ENCODE measurements around the gene BMPR1A. TPM values are rescaled to one million over a fixed set of nuclear protein-coding genes. Genes with fewer than 3 reads are reported as not detected.
"Not testable (repeated sequence)": the region's sequence is repeated elsewhere in the genome, so short reads cannot be mapped to it uniquely, and the experiment has no call there.

Gene BMPR1A
- total RNA-seq, 1 experiment from 2014 or later = 26.0 TPM

GRCh38 chr10:86964061-86964846, 207.8 kb downstream of the BMPR1A start:
- no peak for DNase-seq (ENCODE audit: low read depth)

GRCh38 chr10:86964847-86965190, 208.4 kb downstream of the BMPR1A start:
- DNase-seq (ENCODE audit: low read depth) = no peak

GRCh38 chr10:86965986-86966654, 209.7 kb downstream of the BMPR1A start:
- no peak for DNase-seq (ENCODE audit: low read depth)

- DNase-seq (ENCODE audit: low read depth) = no peak
Measured at GRCh38 chr10:86967481-86967941, 211.1 kb downstream of the BMPR1A start.

- no peak for DNase-seq (ENCODE audit: low read depth)
Measured at GRCh38 chr10:86968271-86968993, 212.0 kb downstream of the BMPR1A start, which contains the start of gene ADIRF. Gene ADIRF, plus strand, starts transcription at chr10:86968482. Its CDS starts 63 bp downstream, at chr10:86968545.

GRCh38 chr10:86968994-86969355, 212.6 kb downstream of the BMPR1A start:
- DNase-seq (ENCODE audit: low read depth) = no peak

- peak; percentile 83 for DNase-seq (ENCODE audit: low read depth)
Measured at GRCh38 chr10:86969421-86970041, 213.1 kb downstream of the BMPR1A start.

GRCh38 chr10:86970162-86970981, 214.0 kb downstream of the BMPR1A start:
- peak; percentile 92 for DNase-seq (ENCODE audit: low read depth)

GRCh38 chr10:86970982-86971231, 214.5 kb downstream of the BMPR1A start:
- no peak for DNase-seq (ENCODE audit: low read depth)

GRCh38 chr10:86971232-86971991, 215.0 kb downstream of the BMPR1A start:
- DNase-seq (ENCODE audit: low read depth) = peak; percentile 97

- no peak for DNase-seq (ENCODE audit: low read depth)
Measured at GRCh38 chr10:86972613-86973380, 216.4 kb downstream of the BMPR1A start.

GRCh38 chr10:86974484-86974883, 218.1 kb downstream of the BMPR1A start:
- no peak for DNase-seq (ENCODE audit: low read depth)

GRCh38 chr10:86976362-86977056, 220.1 kb downstream of the BMPR1A start:
- no peak for DNase-seq (ENCODE audit: low read depth)

GRCh38 chr10:86978457-86978856, 222.0 kb downstream of the BMPR1A start:
- peak; percentile 79 for DNase-seq (ENCODE audit: low read depth)

GRCh38 chr10:86979296-86979818, 222.9 kb downstream of the BMPR1A start:
- DNase-seq (ENCODE audit: low read depth) = no peak

GRCh38 chr10:86979977-86980448, 223.6 kb downstream of the BMPR1A start:
- no peak for DNase-seq (ENCODE audit: low read depth)

- DNase-seq (ENCODE audit: low read depth) = not testable (repeated sequence)
Measured at GRCh38 chr10:86981020-86981419, 224.6 kb downstream of the BMPR1A start.

GRCh38 chr10:86981716-86982115, 225.3 kb downstream of the BMPR1A start:
- DNase-seq (ENCODE audit: low read depth) = no peak

Measured in HT1080 (cell line).